Inferior parietal cortex (tissue), 1 donor: Measurements from ENCODE around the gene DGKZ.

Experiments used
- DNase-seq: peaks from one replicate; pipeline ENCODE4 v3.0.0-alpha.2; 2016; ENCODE audit errors: extremely low spot score

The DGKZ gene

GRCh38 chr11:46326813-46327416 lies 20.3 kb upstream of the DGKZ start:
- no peak for DNase-seq

DNA sequence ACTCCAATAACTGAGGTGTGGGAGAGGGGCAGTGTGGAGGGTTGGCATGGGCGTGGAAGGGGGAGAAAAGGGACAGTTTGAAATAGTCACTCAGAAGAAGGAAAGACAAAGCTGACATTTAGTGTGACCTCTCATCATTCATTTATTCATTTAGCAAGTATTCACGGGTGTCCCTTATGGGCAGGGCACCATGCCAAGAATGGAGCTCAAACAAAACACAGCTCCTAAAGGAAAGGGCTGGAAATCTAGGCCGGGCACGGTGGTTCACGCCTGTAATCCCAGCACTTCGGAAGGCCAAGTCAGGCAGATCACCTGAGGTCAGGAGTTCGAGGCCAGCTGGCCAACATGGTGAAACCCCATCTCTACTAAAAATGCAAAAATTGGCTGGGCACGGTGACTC lies 19.4 kb upstream of the DGKZ start:
- no peak for DNase-seq

DNA sequence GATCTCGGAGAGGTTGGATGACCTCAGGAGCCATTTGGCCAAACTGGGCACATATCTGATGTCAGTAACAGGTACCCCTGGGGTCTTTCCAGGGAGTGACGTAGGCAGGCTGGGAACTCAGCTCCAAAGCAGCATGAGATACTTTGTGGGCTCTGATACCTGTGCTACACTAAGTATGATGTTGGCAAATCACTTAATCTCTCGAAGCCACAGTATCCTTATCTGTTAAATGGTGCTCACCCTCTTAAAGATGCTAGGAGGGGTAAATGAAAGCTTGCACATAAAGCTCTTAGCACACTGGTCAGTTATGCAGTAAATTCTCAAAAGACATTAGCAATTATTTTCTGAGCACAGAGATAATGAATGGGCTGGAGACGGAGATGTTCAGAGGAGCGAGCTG lies 17.1 kb upstream of the DGKZ start:
- no peak for DNase-seq

- no peak for DNase-seq
These were observed 16.5 kb upstream of the DGKZ start for GRCh38 chr11:46330563-46331281.

GRCh38 chr11:46331282-46331984 lies 15.8 kb upstream of the DGKZ start:
- no peak for DNase-seq

DNA sequence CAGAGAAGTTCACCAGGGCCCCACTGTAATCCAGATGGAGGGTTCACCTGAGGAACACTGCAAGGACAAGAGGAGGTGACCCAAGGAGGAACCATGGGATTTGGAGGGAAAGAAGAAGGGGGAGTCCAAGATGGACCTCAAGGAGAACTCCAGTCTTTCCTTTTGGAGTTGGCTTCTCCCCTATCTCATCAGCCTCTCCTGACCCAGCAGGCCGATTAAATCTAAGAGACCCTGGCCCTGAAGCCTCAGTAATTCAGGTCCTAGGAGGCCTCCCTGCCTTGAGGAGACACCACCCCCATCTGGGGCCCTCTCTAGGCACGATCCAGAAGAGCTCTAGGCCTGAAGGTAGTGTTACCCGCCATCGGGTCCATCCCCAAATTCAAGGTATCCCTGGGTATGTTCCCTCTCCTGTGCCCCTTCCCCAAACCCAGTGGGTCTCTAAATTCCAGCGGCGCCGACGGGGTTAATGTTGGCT lies 15.1 kb upstream of the DGKZ start:
- DNase-seq: no peak

- DNase-seq: no peak
These were observed 14.5 kb upstream of the DGKZ start for GRCh38 chr11:46332568-46333393.

GRCh38 chr11:46333394-46333947 lies 13.8 kb upstream of the DGKZ start:
- DNase-seq: no peak

DNA sequence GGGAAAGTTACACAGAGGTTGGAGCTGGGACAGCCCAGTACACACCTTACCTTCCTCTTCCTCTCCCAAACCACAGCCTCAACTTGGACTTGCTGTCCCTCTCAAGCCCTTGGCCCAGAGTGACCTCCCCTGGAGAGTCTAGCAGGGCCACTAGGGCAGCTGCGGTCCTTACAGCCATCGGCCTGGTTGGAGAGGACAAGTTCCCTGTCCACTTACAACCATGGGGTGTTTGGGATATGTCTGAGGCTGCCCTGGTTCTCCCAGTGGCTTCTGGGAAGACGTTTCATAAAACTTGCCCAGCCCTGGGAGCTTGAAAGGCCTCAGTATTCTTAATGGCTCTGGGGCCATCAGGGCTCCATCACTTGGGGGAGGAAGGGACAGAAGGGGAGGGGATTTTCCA lies 13.1 kb upstream of the DGKZ start:
- DNase-seq: no peak

GRCh38 chr11:46335271-46335670 lies 12.0 kb upstream of the DGKZ start:
- no peak for DNase-seq

GRCh38 chr11:46335890-46336562 lies 11.2 kb upstream of the DGKZ start:
- no peak for DNase-seq

GRCh38 chr11:46336563-46337180 lies 10.6 kb upstream of the DGKZ start:
- DNase-seq: no peak

DNA sequence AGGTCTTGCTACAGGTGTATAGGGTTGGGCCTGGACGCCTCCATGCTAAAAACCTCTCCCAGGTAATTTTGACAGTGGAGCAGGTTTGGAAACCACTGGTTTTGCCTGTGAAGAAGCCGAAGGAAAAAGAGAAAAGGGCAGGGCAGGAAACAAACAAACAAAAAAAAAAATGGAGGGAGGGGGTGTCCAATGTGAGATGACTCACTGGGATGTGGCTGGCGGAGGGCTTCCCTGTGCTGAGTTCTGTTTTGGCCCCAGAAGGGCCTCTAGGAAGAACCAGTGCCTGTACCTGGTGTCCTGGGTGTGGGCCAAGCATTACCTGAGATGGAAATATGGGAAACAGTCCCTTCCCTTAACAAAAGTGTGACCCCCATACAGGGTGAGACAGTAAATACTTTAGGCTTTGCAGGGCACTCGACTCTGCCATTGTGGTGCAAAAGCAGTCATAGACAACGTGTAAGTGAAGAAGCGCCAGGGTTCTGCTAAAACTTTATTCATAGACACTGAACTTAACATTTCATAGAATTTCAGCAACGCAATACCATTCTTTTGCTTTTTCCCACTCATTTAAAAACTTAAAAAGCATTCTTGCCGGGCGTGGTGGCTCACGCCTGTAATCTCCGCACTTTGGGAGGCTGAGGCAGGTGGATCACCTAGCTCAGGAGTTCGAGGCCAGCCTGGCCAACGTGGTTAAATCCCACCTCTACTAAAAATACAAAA lies 9.5 kb upstream of the DGKZ start:
- no peak for DNase-seq

DNA sequence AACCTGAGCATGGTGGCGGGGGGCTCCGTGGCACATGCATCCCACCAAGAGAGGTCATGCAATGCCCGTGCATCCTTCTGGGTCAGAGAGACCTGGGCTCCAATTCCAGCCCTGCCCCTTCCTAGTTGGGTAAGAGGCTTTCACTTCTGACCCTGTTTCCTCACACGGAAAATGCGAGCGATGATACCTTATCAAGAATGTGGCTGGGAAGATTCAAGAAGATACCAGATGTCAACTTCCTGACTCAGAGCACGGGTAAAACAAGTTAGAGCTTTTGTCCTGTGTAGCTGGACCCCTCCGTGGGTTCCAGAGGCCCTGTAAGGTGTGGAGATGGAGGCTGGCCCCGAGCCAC lies 8.7 kb upstream of the DGKZ start:
- no peak for DNase-seq

DNA sequence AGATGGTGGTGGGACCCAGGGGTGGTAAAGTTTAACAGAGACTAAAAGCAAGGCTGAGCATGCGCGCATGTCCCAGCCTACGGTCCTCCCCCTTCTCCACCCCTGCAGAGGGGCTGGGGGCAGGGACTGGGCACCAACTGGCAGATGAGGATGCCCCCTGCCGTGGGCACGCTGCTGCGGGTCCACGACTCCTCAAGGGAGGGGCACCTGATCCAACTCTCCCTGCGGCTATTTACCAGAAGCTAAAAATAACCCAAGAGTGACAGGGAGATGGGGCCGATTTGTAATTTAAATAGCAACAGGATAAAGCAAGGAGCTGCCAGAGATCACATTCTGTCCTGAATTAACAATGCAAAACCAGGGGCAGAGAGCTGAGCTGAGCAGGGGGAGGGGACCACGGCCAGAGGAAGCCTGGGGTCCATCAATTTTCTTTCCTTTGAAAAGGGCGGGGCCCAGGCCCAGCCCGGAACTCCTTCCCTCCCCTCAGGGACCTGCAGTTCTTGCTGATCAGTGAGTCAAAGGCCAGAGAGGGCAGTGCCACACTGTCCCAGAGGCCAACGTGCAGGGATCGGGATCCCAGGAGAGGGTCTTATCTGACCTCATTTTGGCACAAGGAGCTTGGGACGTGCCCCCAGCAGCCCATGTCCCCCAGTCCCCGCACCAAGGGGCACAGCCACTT lies 8.1 kb upstream of the DGKZ start:
- no peak for DNase-seq

DNA sequence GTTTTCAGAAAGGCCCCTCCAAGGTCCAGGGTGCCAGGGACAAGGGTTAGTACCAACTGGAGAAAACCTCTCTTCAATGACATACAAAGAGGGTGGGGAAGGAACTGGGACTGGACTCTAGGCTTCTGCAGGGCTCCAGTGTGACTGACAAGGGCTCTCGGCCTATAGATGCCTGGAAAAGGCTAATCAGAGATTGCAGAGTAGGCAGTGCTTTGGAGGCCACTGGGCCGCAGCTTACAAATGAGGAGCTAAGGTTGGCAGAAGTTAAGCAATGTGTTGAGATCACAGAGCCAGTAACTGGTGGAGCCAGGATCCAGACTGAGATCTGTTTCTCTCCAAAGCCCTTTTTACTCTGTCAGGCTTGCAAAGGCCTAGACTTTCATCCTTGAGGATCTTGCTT lies 7.4 kb upstream of the DGKZ start:
- DNase-seq: no peak

- DNase-seq: no peak
These were observed 5.8 kb upstream of the DGKZ start for GRCh38 chr11:46341454-46341853.

DNA sequence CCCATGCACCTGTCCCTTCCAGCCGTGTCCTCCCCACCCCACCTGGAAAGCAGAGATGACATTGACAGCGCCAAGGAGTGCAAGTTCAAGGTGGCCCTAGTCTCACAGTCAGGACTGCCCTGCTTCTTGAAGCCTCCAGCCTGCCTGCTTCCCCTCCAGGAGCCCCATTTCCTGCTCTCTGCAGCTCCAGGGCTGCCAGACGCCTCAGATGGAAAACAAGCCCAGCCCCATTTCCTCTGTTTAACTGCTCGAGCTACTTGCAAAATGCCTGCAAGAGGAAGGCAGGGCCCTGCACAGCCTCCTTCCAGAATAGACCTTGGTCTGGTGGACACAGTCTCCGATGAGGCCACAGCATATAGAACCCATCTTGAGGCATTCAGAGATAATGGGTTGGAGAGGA lies 5.0 kb upstream of the DGKZ start:
- DNase-seq: no peak

GRCh38 chr11:46343520-46343919 lies 3.7 kb upstream of the DGKZ start:
- no peak for DNase-seq

DNA sequence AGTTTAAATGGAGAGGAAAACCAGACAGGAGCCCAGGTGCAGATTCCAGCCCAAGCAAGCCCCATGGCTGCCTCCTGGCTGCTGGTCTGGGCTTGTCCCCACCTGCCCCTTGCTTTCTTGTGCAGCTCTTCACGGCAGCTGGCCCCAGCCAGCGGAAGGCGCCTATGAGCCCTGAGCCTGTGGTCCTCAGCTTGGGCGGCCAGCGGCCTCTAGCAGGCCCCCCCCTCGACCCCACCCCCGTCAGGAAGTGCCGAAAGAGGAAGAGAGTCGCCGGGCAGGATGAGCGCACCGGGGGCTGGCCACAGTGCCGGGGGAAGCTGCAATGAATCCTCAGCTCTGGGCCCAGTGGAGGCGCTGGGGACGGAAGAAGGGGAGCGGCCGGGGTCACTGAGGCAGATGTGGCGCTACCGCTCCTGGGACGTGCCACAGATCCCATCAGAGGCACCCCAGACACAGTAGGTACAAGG lies 2.1 kb upstream of the DGKZ start:
- no peak for DNase-seq
